Skin of body (tissue), 2 donors: Measurements from ENCODE around the gene KRTDAP. TPM values are rescaled to one million over a fixed set of nuclear protein-coding genes. Genes with fewer than 3 reads are reported as not detected.
A peak's percentile ranks its signal among the peaks of the same experiment; 100 is the strongest.

ENCODE experiments used
- DNase-seq: peaks from one replicate; lab custom pipeline; 2025; lab: John Stamatoyannopoulos, UW
- total RNA-seq: library from RNA; depleted of rRNA; stranded (reverse); fragments of >200 nt; gene quantifications from one replicate; pipeline ENCODE4 v1.2.3, GENCODE V29; 2014

Gene KRTDAP, protein sequence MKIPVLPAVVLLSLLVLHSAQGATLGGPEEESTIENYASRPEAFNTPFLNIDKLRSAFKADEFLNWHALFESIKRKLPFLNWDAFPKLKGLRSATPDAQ
- total RNA-seq, result 579 TPM

DNA sequence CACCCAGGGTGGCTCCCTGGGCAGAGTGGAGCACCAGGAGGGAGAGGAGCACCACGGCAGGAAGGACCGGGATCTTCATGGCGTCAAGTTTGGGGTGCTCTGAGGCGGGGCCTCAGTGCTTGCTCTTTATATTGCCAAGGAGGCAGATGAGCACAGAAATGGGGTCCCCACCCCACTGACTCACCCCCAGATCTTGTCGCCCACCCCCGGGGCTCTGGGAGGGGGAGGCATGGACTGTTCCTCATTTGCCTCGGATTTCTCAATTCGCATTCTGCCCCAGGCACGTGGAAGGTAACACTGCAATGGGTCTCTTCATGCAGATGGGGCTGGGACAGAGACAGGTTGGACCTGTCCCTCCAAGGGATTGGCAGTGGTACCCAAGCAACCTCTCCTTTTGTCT, at the start of gene KRTDAP:
Gene KRTDAP (minus strand): TSS at position 101 of the 400 bp plus-strand sequence. CDS start 22 bp downstream, at position 79.
- no peak for DNase-seq

DNA sequence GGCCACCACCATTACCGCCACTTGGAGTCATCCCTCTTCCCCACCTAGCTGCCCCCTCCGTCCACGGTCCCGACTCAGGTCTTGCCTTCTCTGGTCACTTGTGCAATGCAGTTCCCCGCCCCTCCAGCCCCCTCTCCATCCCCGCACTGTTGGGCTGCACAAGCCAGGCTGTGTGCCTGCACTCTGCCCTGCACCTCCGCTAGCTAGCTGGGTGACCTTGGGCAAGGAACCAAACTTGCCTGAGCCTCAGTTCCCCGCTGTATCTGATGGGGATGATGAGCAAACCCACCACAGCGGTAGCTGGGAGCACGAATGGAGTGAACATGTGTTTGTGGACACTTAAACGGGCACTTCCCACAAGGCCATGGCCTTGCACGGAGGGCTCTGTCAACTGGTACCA, 49.6 kb upstream of the KRTDAP start:
- DNase-seq, result no peak

DNA sequence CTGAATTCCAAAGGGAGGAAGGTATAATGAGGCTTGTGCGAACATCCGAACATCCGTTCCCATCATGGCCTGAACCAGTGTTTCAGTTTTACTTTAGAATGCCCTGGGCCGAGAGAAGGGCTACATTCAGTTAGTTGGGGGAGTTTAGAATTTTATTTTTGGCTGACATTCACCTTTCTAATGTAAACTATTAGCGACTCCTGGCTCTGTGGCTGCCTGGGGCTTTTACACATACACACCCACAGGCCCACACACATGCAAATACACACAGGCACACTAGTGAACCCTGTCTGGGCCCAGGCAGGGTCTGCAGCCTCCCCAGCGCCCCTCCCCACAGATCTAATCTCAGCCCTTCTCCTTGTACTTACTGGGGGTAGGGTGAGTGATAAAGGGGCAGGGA, 49.0 kb upstream of the KRTDAP start:
- no peak for DNase-seq

DNA sequence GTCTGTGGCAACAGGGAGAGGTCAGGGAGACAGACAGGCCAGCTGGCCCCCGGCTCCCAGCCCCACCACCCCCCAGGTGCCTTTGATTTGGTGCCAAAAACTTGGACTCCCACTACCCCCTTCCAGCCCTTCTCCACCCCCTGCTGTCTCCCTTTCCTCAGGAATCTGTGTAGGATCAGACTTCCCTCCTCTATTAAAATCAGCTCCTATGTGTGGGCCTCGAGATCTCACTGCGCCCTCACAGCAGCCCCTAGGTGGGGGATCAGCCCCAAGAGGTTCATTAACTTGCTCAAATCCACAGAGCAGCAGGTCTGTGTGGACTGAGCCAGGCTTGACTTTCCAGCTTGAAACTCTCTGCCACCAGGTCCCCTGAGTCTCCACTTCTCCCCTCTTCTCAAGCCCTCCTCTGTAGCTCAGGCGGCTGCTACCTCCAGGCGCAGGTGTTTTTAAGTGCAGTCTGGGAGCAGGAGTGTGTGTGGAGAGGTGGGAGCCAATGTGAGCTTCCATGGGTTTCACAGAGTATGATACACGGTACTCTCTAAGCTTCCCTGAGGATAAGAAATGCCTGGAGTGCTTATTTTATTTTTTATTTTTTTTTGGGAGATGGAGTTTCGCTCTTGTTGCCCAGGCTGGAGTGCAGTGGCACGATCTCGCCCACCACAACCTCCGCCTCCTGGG, 44.7 kb upstream of the KRTDAP start:
- no peak for DNase-seq

DNA sequence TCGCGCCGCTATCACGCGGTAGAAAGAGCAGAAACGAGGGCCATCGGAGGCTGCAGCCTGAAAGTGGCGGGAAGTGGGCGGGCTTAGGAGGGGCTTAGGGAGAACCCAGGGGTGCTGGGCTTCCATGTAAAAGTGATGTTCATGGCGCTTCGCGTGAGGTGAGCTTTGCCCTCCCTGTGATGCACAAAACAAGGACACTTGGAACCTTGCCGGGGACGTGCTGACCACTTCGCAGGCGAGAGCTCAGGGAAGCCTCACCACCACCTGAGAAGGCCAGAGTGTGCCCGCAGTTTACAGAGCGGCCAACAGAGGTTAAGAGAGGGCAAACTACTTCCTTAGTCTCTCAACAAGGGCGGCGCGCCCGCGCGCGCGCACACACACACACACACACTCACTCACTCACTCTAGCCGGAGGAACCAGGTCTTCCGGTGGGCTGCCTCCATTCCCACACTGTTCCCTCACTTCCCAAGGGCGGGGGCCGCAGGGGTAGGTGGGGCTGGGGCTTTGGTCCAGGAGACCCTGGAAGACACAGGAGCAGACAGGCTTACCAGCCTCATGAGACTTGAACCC, 43.6 kb upstream of the KRTDAP start:
- DNase-seq, result peak; percentile 27

DNA sequence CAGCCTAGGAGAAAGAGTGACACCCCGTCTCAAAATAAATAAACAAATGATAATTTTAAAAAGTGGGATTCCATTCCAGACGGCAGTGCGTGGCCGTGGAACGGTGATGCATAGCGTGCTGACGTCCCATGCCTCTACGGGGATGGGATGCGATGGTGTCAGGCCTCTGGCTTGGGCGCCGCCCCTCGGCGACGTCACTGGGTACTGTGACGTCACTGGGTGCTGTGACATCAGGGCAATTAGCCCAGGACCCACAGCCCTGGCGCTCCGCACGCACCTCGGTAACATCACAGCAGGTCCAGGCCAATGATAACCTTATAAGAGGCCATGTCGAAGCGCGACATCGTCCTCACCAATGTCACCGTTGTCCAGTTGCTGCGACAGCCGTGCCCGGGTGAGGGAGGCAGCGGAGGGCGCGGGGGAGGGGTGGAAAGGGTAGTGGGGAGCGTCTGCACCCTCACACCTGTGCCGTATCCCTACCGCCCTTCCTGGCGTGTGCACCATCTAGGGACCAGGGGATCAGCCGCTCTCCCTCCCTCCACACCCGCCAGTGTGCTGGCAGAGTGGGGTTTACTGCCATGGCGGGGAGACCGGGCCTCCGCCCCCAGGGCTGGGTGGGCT, 43.0 kb upstream of the KRTDAP start, which contains the start of gene GAPDHS:
Gene GAPDHS (plus strand): TSS at position 256 of the 621 bp plus-strand sequence. CDS start 72 bp downstream, at position 328.
- no peak for DNase-seq

DNA sequence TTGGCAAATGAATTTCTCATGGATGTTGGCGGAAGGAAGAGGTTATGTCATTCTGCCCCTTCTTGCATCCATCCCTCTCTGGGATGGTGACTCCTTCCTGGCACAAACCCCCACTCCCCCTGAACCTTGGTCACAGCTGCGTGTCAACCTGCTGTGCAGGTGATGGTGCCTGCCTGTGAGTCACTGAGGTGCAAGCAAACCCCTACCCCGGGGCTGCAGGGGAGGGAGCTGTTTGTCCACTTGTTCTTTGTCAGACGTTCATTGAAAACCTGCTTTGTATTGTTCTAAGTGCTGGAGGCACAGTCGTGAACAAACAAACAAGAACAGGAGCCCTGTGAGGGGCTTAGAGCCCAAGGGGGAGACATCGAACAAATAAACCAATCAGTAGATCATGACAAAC, 41.0 kb upstream of the KRTDAP start:
- DNase-seq, result no peak

DNA sequence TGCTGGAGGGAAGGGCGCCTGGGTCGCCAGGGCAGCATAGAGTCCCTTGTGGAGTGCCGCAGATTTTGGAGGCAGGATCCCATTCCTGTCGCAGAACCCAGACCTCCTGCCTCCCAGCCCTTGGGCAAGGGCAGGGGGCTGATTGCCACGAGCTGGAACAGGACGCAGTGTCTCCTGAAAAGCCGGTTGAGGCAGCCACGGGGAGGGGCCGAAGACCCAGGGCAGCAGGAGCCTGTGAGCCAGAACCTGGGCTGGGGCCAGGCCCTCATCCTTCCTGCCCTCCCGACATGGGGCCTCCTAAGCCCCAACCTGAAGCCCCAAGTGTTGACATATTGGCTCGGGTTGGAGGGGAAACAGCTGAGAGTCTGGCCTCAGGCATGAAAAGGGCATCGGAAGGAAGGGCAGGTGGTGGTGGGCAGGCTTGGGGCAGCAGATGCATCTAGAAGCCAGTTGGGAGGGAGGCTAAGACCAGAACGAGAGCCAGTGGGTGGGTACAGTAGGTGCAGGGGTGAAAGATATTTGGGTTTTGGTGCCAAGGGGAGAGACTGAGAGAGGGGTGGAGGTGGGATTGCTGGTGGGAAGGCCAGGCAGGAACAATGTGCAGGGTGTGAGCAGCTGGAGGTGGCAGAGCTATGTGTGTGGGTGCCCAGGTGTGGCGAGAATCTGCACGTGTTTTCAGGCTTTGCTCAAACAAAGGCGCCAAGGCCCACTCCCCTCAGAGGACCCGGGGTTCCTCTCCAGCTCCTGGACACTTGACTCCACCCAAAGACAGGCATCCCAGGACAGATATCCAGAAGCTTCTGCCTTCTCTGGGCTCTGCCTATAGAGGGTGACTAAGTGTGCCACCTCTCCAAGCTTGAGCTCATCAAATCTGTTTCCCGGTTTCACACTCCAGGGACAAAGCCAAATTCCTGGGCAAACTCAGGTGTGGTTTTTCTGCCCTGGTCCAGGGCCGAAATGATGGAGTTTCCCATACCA, 39.3 kb upstream of the KRTDAP start:
- DNase-seq, result no peak

DNA sequence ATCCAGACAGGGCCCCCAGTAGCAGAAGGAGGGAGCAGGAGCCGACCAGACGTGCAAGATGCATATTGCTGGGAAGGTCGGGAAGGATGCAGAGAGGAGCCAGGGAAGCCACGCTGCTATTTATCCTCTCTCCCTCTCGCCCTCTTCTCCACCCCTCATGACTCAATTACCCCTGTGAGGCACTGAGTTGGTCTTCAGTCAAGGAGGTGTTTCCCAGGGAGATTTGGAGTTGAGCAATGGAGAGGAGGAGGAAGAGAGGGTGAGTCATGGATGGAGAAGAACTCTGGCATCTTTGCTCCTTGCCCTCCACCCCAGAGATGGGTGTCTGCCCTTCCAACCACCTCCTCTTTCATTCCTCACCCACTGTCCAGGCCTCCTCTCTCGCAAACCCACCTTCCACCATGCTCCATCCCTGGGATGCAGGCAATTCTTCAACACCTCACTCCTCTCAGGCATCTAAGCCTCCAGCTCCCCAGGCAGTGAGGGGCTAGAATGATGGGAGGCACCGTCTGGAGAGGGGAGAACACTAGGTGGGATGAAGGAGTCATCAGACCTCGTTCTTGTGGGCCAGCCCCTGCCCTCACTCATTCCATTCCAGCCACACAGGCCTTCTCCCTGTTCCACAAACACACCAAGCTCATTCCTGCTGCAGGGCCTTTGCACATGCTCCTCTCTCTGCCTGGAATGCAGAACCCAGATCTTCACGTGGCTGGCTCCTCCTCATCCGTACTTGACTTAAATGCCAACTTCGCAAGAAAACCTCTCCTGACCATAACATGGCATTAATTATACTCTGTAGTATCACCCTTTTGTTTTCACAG, 38.2 kb upstream of the KRTDAP start, which contains the start of gene SBSN:
Gene SBSN (minus strand): TSS at position 94 of the 821 bp plus-strand sequence. CDS start 30 bp downstream, at position 64.
- no peak for DNase-seq

DNA sequence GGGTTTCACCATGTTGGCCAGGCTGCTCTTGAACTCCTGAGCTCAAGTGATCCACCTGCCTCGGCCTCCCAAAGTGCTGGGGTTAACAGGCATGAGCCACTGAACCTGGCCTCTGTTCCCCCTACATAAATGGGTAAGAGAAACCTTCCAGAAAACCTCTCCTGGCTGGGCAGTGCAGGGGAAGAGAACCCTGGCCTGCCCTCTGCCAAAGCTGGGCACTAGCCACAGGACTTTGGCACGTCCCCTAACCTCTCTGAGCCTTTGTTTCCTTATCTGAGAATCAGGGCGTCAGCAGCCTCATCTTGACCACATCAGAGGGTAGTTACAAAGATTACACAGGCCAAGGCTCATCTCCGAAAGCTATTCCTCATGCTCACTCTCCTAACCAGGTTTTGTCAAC, 35.6 kb upstream of the KRTDAP start:
- DNase-seq, result no peak

DNA sequence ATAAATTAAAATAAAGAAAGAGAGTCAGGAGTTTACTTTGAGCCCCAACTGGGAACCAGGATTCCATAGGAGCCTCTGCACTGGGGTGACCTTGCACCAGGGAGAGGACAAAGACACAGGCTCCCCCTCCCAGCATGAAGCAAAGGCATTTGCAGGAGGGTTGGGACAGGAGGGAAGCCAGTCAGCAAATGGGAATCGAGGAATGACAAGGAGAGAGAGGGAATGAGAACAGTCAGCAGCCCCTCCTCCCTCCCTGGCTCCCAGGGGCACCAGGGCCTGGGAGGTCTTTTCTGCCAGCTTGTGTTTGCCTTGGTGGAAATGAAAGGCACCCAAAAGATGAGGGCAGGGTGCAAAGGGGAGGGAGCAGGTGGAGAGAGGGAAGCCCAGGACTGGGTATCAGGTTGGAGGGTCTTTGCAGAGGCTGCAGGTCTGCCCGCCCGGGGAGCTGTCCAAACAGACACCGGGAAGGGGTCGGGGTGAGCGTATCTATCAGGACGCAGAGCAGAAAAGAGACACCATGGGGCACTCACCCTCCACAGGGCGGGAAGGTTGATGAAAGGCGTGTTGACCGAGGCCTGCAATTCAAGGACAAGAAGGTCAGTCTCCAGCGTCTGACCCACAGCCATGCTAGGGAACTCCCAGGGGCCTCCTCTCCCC, 34.0 kb upstream of the KRTDAP start:
- DNase-seq, result no peak

DNA sequence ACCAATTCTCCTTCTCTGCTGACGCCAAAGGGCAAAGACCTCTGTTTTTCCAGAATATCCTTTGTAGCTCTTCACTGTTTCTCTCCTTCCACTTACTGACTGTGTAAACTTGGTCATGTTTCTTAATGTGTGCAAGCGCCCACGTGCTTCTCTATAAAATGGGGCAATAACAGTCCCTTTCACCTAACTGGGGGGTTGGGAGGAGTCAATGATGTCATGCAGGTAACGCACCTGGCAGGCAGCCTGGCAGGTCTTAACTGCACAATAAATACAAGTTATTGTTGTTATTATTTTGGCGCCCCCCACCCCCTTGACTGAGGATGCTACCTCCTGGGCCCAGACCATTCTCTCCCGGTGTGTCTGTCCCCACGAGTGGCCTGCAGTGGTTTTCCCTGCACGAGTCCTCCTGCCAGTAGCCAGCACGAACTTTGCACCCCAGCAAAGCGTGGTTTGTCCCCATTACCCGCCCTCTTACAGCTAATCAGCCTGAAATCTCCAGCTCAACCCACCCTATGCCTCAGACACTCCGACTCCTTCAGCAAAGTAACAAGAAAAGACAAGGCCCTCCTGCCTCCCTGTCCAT, 32.6 kb upstream of the KRTDAP start:
- DNase-seq, result no peak

DNA sequence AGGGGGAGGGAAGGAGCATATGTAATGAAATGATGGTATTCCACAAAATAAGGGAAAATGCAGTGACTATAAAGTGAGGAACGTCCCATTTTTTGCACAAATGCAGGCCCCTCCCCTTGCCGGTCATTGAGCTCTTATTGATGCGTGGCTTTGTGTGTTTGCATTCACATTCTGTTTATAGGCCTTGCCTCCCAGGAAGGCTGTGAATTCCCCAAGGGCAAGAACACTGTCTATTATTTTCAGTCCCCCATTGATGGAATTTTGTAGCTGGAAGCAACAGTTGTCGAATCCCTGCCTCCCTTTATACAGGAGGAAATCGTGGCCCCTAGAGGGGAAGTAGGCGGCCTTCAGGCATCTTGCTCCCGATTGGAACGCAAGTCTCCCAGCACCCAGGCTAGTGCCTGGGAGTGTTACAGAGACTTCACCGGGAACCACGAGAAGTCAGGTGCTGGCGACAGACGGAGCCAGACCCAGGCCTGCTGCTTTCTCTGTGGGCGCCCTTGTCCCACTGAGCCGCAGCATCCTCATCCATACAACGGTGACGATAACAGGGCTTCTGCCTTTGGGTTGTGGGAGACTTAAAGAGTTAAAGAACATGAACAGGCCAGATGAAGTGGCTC, 31.0 kb upstream of the KRTDAP start:
- no peak for DNase-seq

DNA sequence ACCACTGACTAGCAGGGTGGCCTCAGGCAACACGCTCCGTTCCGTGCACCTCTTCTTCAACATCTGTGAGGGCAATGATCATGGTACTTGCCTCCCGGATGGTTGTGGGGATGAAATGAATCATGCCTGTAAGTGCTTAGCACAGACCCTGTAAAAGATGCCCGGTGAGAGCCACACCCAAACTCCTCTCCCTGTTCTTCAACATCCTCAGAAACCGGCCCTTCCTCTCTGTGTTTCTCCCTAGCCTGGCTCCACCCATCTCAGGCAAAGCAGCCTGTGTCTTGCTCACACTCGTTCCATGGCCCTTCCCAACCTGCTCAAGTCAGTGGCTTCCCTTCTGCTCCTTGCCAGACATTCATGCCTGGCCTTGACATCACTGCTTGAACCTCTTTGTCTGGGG, 29.0 kb upstream of the KRTDAP start:
- no peak for DNase-seq

DNA sequence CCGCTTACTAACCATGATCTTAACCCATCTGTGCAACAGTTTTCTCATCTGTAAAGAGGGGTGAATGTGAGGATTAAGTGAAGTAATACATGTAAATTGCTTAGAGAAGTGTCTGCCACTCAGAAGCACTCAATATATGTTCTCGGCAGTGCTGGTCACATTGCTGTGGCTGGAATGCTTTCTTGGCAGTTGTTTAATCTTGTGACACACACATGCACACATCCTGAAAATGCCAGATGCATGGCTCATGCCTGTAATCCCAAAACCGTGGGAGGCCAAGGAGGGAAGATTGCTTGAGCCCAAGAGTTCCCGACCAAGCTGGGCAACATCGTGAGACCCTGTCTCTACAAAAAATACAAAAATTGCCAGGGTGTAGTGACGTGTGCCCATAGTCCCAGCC, 28.0 kb upstream of the KRTDAP start:
- peak; percentile 78 for DNase-seq

DNA sequence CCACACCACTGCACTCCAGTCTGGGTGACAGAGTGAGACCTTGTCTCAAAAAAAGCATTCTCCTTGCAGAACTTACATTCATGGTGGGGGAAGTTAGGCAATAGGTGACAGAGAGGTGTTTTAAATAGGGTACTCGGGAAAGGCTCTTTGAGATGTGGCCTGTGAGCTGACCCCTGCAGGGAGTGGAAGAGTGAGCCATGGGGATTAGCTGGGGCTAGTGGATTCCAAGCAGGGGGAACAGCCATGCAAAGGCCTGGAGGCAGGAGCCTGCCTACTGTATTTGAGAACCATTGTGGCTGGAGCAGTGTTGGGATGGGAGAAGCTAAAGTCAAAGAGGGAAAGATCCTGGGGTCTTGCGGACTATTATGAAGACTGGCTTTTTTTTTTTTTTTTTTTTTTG, 27.1 kb upstream of the KRTDAP start:
- no peak for DNase-seq

DNA sequence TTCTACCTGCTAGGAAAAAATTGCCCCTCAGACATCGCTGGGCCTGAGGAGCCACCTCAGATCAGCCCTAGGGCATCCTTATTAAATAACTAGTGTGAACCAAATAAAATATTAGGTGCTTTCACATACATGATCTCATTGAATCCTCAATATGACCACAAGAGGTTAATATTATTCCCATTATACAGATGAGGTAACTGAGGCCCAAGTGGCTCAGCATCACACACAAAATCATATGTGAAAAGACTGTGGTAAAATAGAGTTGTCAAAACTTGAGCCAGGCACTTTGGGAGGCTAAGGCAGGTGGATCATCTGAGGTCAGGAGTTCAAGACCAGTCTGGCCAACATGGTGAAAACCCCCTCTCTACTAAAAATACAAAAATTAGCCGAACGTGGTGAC, 26.0 kb upstream of the KRTDAP start:
- DNase-seq, result no peak

DNA sequence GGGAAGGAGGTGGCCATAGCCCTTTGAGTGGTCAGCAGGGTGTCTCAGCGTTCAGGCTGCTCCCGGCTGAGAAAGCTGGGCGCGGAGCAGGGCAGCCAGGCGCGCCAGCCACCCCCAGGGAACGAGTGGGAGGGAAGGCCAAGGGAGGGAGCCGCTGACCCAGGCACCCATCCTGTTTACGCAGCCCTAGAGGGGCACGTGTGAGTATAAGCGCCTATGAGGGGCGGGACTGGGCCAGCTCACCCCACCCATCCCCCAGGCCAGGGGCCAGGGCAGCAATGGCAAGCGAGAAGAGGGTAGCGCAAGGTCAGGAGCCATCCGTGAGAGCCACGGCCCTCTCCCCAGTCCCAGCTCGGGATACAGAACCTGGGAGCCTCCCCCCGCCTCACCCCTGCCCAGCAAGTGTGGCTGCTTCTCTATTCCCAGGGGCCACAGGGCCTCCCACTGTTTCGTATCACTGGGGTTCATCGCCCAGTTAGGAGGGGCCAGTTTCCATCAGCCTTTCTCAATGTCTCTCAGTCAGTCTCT, 24.1 kb upstream of the KRTDAP start:
- DNase-seq, result no peak
